Retinal pigment epithelial cell (primary cell): ENCODE results near the gene LRRN1.
"Not testable (repeated sequence)": the region's sequence is repeated elsewhere in the genome, so short reads cannot be mapped to it uniquely, and the experiment has no call there.

Experiments
- DNase-seq: peaks from one replicate; pipeline ENCODE4 v3.0.0-alpha.2; 2010; ENCODE audit warnings: low read depth
- H3K4me3 ChIP-seq: 2 replicates; pipeline ENCODE4 v1.5.1; 2011; ENCODE audit warnings: mild to moderate bottlenecking, low read length, control low read depth, moderate library complexity
- TF ChIP-seq, protein P1 (sequence below): conservative IDR thresholded peaks from 2 replicates; pipeline ENCODE4 v1.5.1; 2011; ENCODE audit warnings: low read depth, low read length, control low read depth, inconsistent platforms

Gene LRRN1

DNA sequence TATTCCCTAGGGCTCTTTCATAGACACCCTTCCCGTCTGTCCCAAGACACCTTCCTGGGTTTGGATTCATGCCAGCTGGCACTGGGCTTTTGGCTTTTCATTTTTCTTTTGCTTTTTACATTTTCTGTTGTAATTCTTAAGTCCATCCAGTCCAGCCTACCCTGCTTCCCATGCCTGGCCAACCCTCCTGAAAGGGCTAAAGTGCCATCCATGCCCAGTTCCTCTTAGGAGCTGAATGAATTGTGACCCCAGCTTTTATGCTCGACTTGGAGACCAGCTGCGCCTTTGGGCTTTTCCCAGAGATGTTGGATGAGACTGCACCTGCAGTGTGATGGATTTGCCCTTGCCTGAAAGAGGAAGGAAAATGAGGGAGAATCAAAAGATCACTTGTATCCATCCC lies 25.8 kb downstream of the LRRN1 start:
- TF ChIP-seq, protein P1, sequence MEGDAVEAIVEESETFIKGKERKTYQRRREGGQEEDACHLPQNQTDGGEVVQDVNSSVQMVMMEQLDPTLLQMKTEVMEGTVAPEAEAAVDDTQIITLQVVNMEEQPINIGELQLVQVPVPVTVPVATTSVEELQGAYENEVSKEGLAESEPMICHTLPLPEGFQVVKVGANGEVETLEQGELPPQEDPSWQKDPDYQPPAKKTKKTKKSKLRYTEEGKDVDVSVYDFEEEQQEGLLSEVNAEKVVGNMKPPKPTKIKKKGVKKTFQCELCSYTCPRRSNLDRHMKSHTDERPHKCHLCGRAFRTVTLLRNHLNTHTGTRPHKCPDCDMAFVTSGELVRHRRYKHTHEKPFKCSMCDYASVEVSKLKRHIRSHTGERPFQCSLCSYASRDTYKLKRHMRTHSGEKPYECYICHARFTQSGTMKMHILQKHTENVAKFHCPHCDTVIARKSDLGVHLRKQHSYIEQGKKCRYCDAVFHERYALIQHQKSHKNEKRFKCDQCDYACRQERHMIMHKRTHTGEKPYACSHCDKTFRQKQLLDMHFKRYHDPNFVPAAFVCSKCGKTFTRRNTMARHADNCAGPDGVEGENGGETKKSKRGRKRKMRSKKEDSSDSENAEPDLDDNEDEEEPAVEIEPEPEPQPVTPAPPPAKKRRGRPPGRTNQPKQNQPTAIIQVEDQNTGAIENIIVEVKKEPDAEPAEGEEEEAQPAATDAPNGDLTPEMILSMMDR = no peak
- no peak for DNase-seq
- no peak overlapping the region for H3K4me3 ChIP-seq

- TF ChIP-seq, protein P1 = no peak
- no peak overlapping the region for H3K4me3 ChIP-seq
These were observed 27.3 kb downstream of the LRRN1 start for GRCh38 chr3:3826521-3826920.

GRCh38 chr3:3827111-3827510 lies 27.9 kb downstream of the LRRN1 start:
- H3K4me3 ChIP-seq = no peak overlapping the region
- no peak for DNase-seq
- TF ChIP-seq, protein P1 = no peak

More at GRCh38 chr3:3826521-3826920, 27.3 kb downstream of the LRRN1 start:
- DNase-seq = no peak

GRCh38 chr3:3828417-3828816 lies 29.2 kb downstream of the LRRN1 start:
- not testable (repeated sequence) for DNase-seq, H3K4me3 ChIP-seq

GRCh38 chr3:3836845-3837244 lies 37.6 kb downstream of the LRRN1 start:
- no peak overlapping the region for H3K4me3 ChIP-seq
- DNase-seq = no peak
- TF ChIP-seq, protein P1 = no peak

DNA sequence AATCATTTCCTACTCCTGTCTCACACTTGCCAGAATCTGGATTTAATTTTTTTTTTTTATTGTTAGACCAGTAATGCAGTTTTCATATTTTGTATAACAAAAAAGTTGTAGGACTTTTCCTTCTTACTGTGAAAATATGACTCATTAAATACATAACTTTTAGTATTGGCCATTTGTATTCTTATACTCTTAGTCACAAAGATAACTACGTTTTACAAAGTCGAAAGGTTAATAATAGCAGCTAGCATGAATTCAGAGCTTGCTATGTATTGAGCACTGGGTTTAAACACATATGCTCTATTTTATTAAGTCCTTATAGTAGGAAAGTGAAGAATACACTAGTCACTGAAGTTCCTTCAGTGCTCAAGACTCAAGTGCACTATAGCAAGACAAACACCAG lies 43.1 kb downstream of the LRRN1 start:
- no peak for DNase-seq

DNA sequence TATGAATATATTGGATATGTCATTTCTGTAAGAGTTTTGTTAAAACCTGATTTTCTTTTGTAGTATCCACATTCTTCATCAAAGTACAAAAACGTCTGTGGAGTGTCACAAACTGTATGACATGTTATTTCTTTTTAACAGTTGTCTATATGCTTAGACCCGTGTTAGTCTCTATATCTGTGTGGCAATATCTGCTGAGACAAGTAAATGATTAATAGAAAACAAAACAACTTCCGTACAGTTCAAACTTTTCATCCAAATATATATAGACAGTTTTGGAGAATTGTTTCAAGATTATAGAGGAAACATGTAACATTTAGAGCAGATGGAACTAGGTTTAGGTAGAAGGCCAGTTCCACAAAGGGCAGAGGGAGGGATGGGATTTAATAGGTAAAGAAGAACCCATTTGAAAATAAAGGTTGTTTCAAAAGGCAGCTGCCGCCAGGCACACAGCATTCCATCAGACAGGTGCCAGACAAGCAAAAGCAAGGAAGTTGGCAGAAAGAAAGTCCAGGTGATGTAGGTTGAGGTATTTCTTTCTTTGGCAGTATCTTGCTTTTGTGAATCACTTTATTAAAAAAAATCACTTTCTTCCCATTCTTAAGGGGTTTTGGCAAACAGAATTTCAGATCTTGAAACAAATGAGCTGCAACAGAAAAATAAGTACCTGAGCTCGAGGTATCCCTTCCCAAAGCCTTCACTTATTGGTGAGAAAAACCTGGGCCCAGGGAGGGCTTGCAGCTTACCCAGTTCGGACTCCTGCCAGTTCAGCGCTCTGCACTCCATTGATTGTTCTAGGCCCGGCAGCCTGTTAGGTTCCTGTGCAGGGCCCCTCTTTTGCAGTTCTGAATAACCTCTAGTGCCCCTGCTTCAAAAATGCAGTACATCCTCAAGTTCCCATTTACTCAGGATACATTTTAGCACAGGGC lies 49.0 kb downstream of the LRRN1 start:
- TF ChIP-seq, protein P1 = no peak
- no peak for DNase-seq
- H3K4me3 ChIP-seq = no peak overlapping the region

More for the DNA sequence above, 43.1 kb downstream of the LRRN1 start:
- TF ChIP-seq, protein P1 = no peak
- H3K4me3 ChIP-seq = no peak overlapping the region
